ENCODE measurements around the gene TRIO.

The TRIO gene

GRCh38 chr5:14421851-14422250, 278.7 kb downstream of the TRIO start:
- no peak overlapping the region for H3K27ac ChIP-seq (ENCODE audit: low read depth, low read length)
- no peak overlapping the region for H4K5ac ChIP-seq (ENCODE audit: low read length)
- no peak overlapping the region for H3K18ac ChIP-seq (ENCODE audit: low read length)
- H2BK5ac ChIP-seq (ENCODE audit: low read length): no peak overlapping the region
- H2AK5ac ChIP-seq (ENCODE audit: low read length): no peak overlapping the region
- no peak overlapping the region for H3K4me3 ChIP-seq (ENCODE audit: low read length)
- H3K56ac ChIP-seq (ENCODE audit: low read length): no peak overlapping the region
- no peak overlapping the region for H3K23ac ChIP-seq (ENCODE audit: low read length)
- no peak overlapping the region for H3K4ac ChIP-seq (ENCODE audit: low read depth, low read length)
- no peak overlapping the region for H4K8ac ChIP-seq (ENCODE audit: low read depth, low read length)
- no peak overlapping the region for H2BK120ac ChIP-seq (ENCODE audit: low read depth, low read length)
- H3K36me3 ChIP-seq (ENCODE audit: control insufficient read depth, insufficient read depth, low read length): peaks cover 5% of the 10 kb centered on the region
- peaks cover 21% of the 10 kb centered on the region for H3K4me1 ChIP-seq (ENCODE audit: control insufficient read depth, low read depth, low read length)
- no peaks in the 10 kb centered on the region for H3K79me2 ChIP-seq (ENCODE audit: control insufficient read depth, insufficient read depth, low read length)
- WGBS (ENCODE audit: extremely low coverage, insufficient coverage, low lambda C conversion rate): no CpG with 5 or more reads among the region's 8 CpGs
- H3K4me2 ChIP-seq (ENCODE audit: low read length): no peak overlapping the region
- no peak overlapping the region for H2BK15ac ChIP-seq (replicated peaks; ENCODE audit: low read depth)
- H3K27me3 ChIP-seq (ENCODE audit: insufficient read depth, low read length, poor library complexity): no peaks in the 10 kb centered on the region
- no peak overlapping the region for H3K9ac ChIP-seq (ENCODE audit: low read length)
- H3K79me1 ChIP-seq (ENCODE audit: low read length): peaks cover 4% of the 10 kb centered on the region
- DNase-seq: no peak

GRCh38 chr5:14424011-14424685, 281.0 kb downstream of the TRIO start:
- peaks cover 3% of the 10 kb centered on the region for H3K4me1 ChIP-seq (ENCODE audit: control insufficient read depth, low read depth, low read length)
- H3K36me3 ChIP-seq (ENCODE audit: control insufficient read depth, insufficient read depth, low read length): peaks cover 5% of the 10 kb centered on the region
- no CpG with 5 or more reads among the region's 7 CpGs for WGBS (ENCODE audit: extremely low coverage, insufficient coverage, low lambda C conversion rate)

GRCh38 chr5:14425559-14425958, 282.4 kb downstream of the TRIO start:
- H3K56ac ChIP-seq (ENCODE audit: low read length): no peak overlapping the region
- no peak overlapping the region for H3K4me3 ChIP-seq (ENCODE audit: low read length)
- H3K23ac ChIP-seq (ENCODE audit: low read length): no peak overlapping the region
- H2BK15ac ChIP-seq (replicated peaks; ENCODE audit: low read depth): no peak overlapping the region
- H3K27ac ChIP-seq (ENCODE audit: low read depth, low read length): no peak overlapping the region
- no peak overlapping the region for H2AK5ac ChIP-seq (ENCODE audit: low read length)
- H3K79me2 ChIP-seq (ENCODE audit: control insufficient read depth, insufficient read depth, low read length): no peaks in the 10 kb centered on the region
- peaks cover 5% of the 10 kb centered on the region for H3K36me3 ChIP-seq (ENCODE audit: control insufficient read depth, insufficient read depth, low read length)
- no peak overlapping the region for H2BK120ac ChIP-seq (ENCODE audit: low read depth, low read length)
- no peak overlapping the region for H4K8ac ChIP-seq (ENCODE audit: low read depth, low read length)
- no peak overlapping the region for H4K5ac ChIP-seq (ENCODE audit: low read length)
- DNase-seq: no peak
- no peaks in the 10 kb centered on the region for H3K27me3 ChIP-seq (ENCODE audit: insufficient read depth, low read length, poor library complexity)
- no peak overlapping the region for H3K4ac ChIP-seq (ENCODE audit: low read depth, low read length)
- no peak overlapping the region for H3K4me2 ChIP-seq (ENCODE audit: low read length)
- peaks cover 6% of the 10 kb centered on the region for H3K4me1 ChIP-seq (ENCODE audit: control insufficient read depth, low read depth, low read length)
- H3K9ac ChIP-seq (ENCODE audit: low read length): no peak overlapping the region
- WGBS (ENCODE audit: extremely low coverage, insufficient coverage, low lambda C conversion rate): no CpG with 5 or more reads among the region's 7 CpGs
- H3K79me1 ChIP-seq (ENCODE audit: low read length): peaks cover 14% of the 10 kb centered on the region
- H3K18ac ChIP-seq (ENCODE audit: low read length): no peak overlapping the region
- no peak overlapping the region for H2BK5ac ChIP-seq (ENCODE audit: low read length)

More at GRCh38 chr5:14424011-14424685, 281.0 kb downstream of the TRIO start:
- no peak for DNase-seq
- peaks cover 9% of the 10 kb centered on the region for H3K79me1 ChIP-seq (ENCODE audit: low read length)
- no peak overlapping the region for H2BK5ac ChIP-seq (ENCODE audit: low read length)
- no peak overlapping the region for H3K27ac ChIP-seq (ENCODE audit: low read depth, low read length)
- H3K18ac ChIP-seq (ENCODE audit: low read length): no peak overlapping the region
- H4K8ac ChIP-seq (ENCODE audit: low read depth, low read length): no peak overlapping the region
- no peak overlapping the region for H3K9ac ChIP-seq (ENCODE audit: low read length)
- no peak overlapping the region for H3K56ac ChIP-seq (ENCODE audit: low read length)
- no peak overlapping the region for H3K23ac ChIP-seq (ENCODE audit: low read length)
- no peak overlapping the region for H3K4me3 ChIP-seq (ENCODE audit: low read length)
- H3K79me2 ChIP-seq (ENCODE audit: control insufficient read depth, insufficient read depth, low read length): no peaks in the 10 kb centered on the region
- no peak overlapping the region for H2BK15ac ChIP-seq (replicated peaks; ENCODE audit: low read depth)
- H3K27me3 ChIP-seq (ENCODE audit: insufficient read depth, low read length, poor library complexity): no peaks in the 10 kb centered on the region
- no peak overlapping the region for H4K5ac ChIP-seq (ENCODE audit: low read length)
- no peak overlapping the region for H3K4me2 ChIP-seq (ENCODE audit: low read length)
- no peak overlapping the region for H2AK5ac ChIP-seq (ENCODE audit: low read length)
- no peak overlapping the region for H3K4ac ChIP-seq (ENCODE audit: low read depth, low read length)
- no peak overlapping the region for H2BK120ac ChIP-seq (ENCODE audit: low read depth, low read length)

- no peak overlapping the region for H4K5ac ChIP-seq (ENCODE audit: low read length)
- H3K27me3 ChIP-seq (ENCODE audit: insufficient read depth, low read length, poor library complexity): no peaks in the 10 kb centered on the region
- H4K8ac ChIP-seq (ENCODE audit: low read depth, low read length): no peak overlapping the region
- H3K4me3 ChIP-seq (ENCODE audit: low read length): no peak overlapping the region
- no peak overlapping the region for H3K27ac ChIP-seq (ENCODE audit: low read depth, low read length)
- no peak overlapping the region for H3K4me2 ChIP-seq (ENCODE audit: low read length)
- peaks cover 12% of the 10 kb centered on the region for H3K79me1 ChIP-seq (ENCODE audit: low read length)
- H3K18ac ChIP-seq (ENCODE audit: low read length): no peak overlapping the region
- H3K36me3 ChIP-seq (ENCODE audit: control insufficient read depth, insufficient read depth, low read length): peaks cover 2% of the 10 kb centered on the region
- H3K4me1 ChIP-seq (ENCODE audit: control insufficient read depth, low read depth, low read length): peaks cover 6% of the 10 kb centered on the region
- H3K4ac ChIP-seq (ENCODE audit: low read depth, low read length): no peak overlapping the region
- no peak overlapping the region for H2BK15ac ChIP-seq (replicated peaks; ENCODE audit: low read depth)
- no peaks in the 10 kb centered on the region for H3K79me2 ChIP-seq (ENCODE audit: control insufficient read depth, insufficient read depth, low read length)
- no peak overlapping the region for H3K56ac ChIP-seq (ENCODE audit: low read length)
- no peak overlapping the region for H2AK5ac ChIP-seq (ENCODE audit: low read length)
- no peak overlapping the region for H2BK5ac ChIP-seq (ENCODE audit: low read length)
- no CpG with 5 or more reads among the region's 10 CpGs for WGBS (ENCODE audit: extremely low coverage, insufficient coverage, low lambda C conversion rate)
- H2BK120ac ChIP-seq (ENCODE audit: low read depth, low read length): no peak overlapping the region
- DNase-seq: no peak
- no peak overlapping the region for H3K23ac ChIP-seq (ENCODE audit: low read length)
- H3K9ac ChIP-seq (ENCODE audit: low read length): no peak overlapping the region
Observed at GRCh38 chr5:14426521-14426920, 283.4 kb downstream of the TRIO start.

- no peak overlapping the region for H4K5ac ChIP-seq (ENCODE audit: low read length)
- H3K27ac ChIP-seq (ENCODE audit: low read depth, low read length): no peak overlapping the region
- H3K18ac ChIP-seq (ENCODE audit: low read length): no peak overlapping the region
- WGBS (ENCODE audit: extremely low coverage, insufficient coverage, low lambda C conversion rate): no CpG with 5 or more reads among the region's 12 CpGs
- no peaks in the 10 kb centered on the region for H3K36me3 ChIP-seq (ENCODE audit: control insufficient read depth, insufficient read depth, low read length)
- no peak overlapping the region for H3K9ac ChIP-seq (ENCODE audit: low read length)
- H2AK5ac ChIP-seq (ENCODE audit: low read length): no peak overlapping the region
- H3K4ac ChIP-seq (ENCODE audit: low read depth, low read length): no peak overlapping the region
- no peak overlapping the region for H2BK5ac ChIP-seq (ENCODE audit: low read length)
- no peak overlapping the region for H3K4me2 ChIP-seq (ENCODE audit: low read length)
- H2BK15ac ChIP-seq (replicated peaks; ENCODE audit: low read depth): no peak overlapping the region
- peaks cover 12% of the 10 kb centered on the region for H3K79me1 ChIP-seq (ENCODE audit: low read length)
- no peaks in the 10 kb centered on the region for H3K27me3 ChIP-seq (ENCODE audit: insufficient read depth, low read length, poor library complexity)
- H4K8ac ChIP-seq (ENCODE audit: low read depth, low read length): no peak overlapping the region
- H3K23ac ChIP-seq (ENCODE audit: low read length): no peak overlapping the region
- H3K4me1 ChIP-seq (ENCODE audit: control insufficient read depth, low read depth, low read length): peaks cover 13% of the 10 kb centered on the region
- H3K4me3 ChIP-seq (ENCODE audit: low read length): no peak overlapping the region
- peak; percentile 35 for DNase-seq
- no peaks in the 10 kb centered on the region for H3K79me2 ChIP-seq (ENCODE audit: control insufficient read depth, insufficient read depth, low read length)
- H3K56ac ChIP-seq (ENCODE audit: low read length): no peak overlapping the region
- no peak overlapping the region for H2BK120ac ChIP-seq (ENCODE audit: low read depth, low read length)
Observed at GRCh38 chr5:14428302-14429081, 285.4 kb downstream of the TRIO start.
